ENCODE measurements around the gene USP20.

- TF ChIP-seq CTCF (conservative IDR thresholded peaks at IDR 0.05; ENCODE audit: low read length) (no peak), EZH2phosphoT487 (IDR thresholded peaks at IDR 0.05; ENCODE audit: borderline replicate concordance, low read depth, low read length) (no peak)
Measured at GRCh38 chr9:129810788-129811187, 24.5 kb upstream of the USP20 start.

All from OCI-LY7 (cell line).